Measurements from ENCODE around the gene ZNF426. TPM values are rescaled to one million over a fixed set of nuclear protein-coding genes. Genes with fewer than 3 reads are reported as not detected.

ZNF426 gene
- total and polyA plus RNA-seq, 2 of the 13 experiments (the other 11 are each of a cell fraction or from before 2014, with no cell fraction given): 3.8 to 14.9 TPM

DNA sequence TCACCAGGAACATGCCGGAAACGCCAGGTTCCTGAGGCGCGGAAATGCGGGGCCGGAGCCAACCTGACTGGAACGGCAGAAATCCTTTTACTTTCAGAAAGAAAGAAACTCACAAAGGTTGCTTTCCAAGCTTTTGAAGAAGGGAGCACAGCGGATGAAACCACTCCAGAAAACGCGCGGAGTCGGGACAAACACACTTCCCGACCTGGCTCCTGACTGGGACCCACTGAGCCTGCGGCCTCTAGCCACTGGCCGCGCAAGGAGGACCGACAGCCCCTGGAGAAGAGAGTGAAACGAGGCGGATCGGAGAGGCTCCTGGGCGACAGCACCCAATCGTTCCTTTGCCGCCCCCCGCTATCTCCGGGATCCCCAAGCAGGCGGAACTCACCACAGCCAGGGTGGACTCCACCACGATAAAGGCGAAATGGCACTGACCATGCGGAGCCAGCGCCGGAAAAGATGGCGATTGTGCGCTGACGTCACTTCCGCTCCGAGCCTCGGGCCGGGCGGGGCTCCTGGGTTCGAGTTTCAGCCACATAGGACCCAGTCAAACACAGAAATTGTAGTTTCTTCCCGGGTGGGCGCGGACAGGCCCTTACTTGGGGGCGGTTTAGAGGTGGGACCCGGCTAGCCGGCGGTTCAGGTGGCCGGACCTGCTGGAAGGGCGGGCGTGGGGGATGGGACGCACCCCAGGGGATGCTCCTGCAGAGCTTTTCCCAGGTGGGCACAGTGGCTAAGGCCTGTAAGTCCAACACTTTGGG, 45.8 kb upstream of the ZNF426 start, which contains the start of gene ZNF121 (continued):
- TF ChIP-seq ELK4 (CRISPR knock-in tag; IDR thresholded peaks at IDR 0.05; ENCODE audit: borderline replicate concordance) (no peak; the same call in 1 of the 2 replicates), ELF1 (CRISPR knock-in tag; IDR thresholded peaks at IDR 0.05) (peak; percentile 46; the same call in 1 of the 2 replicates), ATF3 (CRISPR knock-in tag; IDR thresholded peaks at IDR 0.05) (peak; percentile 60; the same call in 1 of the 2 replicates), SP2 (CRISPR knock-in tag; IDR thresholded peaks at IDR 0.05) (0 out of 2 replicates have a peak, but pooled peaks have one; percentile 28), TEAD2 (CRISPR knock-in tag; IDR thresholded peaks at IDR 0.05) (no peak), TBX3 (IDR thresholded peaks at IDR 0.05; ENCODE audit: borderline replicate concordance) (no peak), ZNF629 (CRISPR knock-in tag; conservative IDR thresholded peaks at IDR 0.05) (no peak), DNMT3B (CRISPR knock-in tag; conservative IDR thresholded peaks at IDR 0.05) (no peak), ZBTB43 (CRISPR knock-in tag; conservative IDR thresholded peaks at IDR 0.05) (peak; percentile 63; the same call in 1 of the 2 replicates), ZNF264 (CRISPR knock-in tag; IDR thresholded peaks at IDR 0.05) (peak; percentile 76), CAMTA2 (CRISPR knock-in tag; IDR thresholded peaks at IDR 0.05; ENCODE audit: borderline replicate concordance) (peak; percentile 48; the same call in 1 of the 2 replicates), XBP1 (CRISPR knock-in tag; IDR thresholded peaks at IDR 0.05) (no peak), MXI1 (IDR thresholded peaks at IDR 0.05; ENCODE audit: borderline replicate concordance, low read depth, low read length) (peak; percentile 86; the same call in 1 of the 3 replicates), SMAD1 (CRISPR knock-in tag; IDR thresholded peaks at IDR 0.05; ENCODE audit: borderline replicate concordance, low read depth) (0 out of 2 replicates have a peak, but pooled peaks have one; percentile 23)
- TF ChIP-seq, protein P1, sequence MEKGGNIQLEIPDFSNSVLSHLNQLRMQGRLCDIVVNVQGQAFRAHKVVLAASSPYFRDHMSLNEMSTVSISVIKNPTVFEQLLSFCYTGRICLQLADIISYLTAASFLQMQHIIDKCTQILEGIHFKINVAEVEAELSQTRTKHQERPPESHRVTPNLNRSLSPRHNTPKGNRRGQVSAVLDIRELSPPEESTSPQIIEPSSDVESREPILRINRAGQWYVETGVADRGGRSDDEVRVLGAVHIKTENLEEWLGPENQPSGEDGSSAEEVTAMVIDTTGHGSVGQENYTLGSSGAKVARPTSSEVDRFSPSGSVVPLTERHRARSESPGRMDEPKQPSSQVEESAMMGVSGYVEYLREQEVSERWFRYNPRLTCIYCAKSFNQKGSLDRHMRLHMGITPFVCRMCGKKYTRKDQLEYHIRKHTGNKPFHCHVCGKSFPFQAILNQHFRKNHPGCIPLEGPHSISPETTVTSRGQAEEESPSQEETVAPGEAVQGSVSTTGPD (CRISPR knock-in tag; IDR thresholded peaks at IDR 0.05): peak; percentile 50; the same call in 1 of the 2 replicates
- TF ChIP-seq, protein P2, sequence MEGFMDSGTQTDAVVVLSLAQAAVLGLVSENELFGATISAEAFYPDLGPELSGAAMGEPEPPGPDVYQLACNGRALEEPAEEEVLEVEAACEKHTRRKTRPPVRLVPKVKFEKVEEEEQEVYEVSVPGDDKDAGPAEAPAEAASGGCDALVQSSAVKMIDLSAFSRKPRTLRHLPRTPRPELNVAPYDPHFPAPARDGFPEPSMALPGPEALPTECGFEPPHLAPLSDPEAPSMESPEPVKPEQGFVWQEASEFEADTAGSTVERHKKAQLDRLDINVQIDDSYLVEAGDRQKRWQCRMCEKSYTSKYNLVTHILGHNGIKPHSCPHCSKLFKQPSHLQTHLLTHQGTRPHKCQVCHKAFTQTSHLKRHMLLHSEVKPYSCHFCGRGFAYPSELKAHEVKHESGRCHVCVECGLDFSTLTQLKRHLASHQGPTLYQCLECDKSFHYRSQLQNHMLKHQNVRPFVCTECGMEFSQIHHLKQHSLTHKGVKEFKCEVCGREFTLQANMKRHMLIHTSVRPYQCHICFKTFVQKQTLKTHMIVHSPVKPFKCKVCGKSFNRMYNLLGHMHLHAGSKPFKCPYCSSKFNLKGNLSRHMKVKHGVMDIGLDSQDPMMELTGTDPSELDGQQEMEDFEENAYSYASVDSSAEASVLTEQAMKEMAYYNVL (CRISPR knock-in tag; IDR thresholded peaks at IDR 0.05; ENCODE audit: borderline replicate concordance): peak; percentile 66; the same call in 1 of the 2 replicates
- TF ChIP-seq, protein P3, sequence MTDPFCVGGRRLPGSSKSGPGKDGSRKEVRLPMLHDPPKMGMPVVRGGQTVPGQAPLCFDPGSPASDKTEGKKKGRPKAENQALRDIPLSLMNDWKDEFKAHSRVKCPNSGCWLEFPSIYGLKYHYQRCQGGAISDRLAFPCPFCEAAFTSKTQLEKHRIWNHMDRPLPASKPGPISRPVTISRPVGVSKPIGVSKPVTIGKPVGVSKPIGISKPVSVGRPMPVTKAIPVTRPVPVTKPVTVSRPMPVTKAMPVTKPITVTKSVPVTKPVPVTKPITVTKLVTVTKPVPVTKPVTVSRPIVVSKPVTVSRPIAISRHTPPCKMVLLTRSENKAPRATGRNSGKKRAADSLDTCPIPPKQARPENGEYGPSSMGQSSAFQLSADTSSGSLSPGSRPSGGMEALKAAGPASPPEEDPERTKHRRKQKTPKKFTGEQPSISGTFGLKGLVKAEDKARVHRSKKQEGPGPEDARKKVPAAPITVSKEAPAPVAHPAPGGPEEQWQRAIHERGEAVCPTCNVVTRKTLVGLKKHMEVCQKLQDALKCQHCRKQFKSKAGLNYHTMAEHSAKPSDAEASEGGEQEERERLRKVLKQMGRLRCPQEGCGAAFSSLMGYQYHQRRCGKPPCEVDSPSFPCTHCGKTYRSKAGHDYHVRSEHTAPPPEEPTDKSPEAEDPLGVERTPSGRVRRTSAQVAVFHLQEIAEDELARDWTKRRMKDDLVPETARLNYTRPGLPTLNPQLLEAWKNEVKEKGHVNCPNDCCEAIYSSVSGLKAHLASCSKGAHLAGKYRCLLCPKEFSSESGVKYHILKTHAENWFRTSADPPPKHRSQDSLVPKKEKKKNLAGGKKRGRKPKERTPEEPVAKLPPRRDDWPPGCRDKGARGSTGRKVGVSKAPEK (CRISPR knock-in tag; IDR thresholded peaks at IDR 0.05; ENCODE audit: borderline replicate concordance): no peak
- TF ChIP-seq, protein P4, sequence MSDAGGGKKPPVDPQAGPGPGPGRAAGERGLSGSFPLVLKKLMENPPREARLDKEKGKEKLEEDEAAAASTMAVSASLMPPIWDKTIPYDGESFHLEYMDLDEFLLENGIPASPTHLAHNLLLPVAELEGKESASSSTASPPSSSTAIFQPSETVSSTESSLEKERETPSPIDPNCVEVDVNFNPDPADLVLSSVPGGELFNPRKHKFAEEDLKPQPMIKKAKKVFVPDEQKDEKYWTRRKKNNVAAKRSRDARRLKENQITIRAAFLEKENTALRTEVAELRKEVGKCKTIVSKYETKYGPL (CRISPR knock-in tag; IDR thresholded peaks at IDR 0.05): 0 out of 2 replicates have a peak, but pooled peaks have one; percentile 64
